Measurements from ENCODE around the gene MCMBP.
"Not testable (repeated sequence)": the region's sequence is repeated elsewhere in the genome, so short reads cannot be mapped to it uniquely, and the experiment has no call there.

Gene MCMBP

GRCh38 chr10:119796039-119796438 is 76.6 kb downstream of the MCMBP start:
- Mint-ChIP-seq H3K4me3 (no peak overlapping the region), H3K9me3 (no peaks in the 10 kb centered on the region), H3K27ac (no peak overlapping the region), H3K4me1 (ENCODE audit: low read depth) (no peaks in the 10 kb centered on the region), H3K27me3 (no peaks in the 10 kb centered on the region), H3K36me3 (ENCODE audit: low read depth) (peaks cover 37% of the 10 kb centered on the region)

GRCh38 chr10:119795101-119795500 is 77.5 kb downstream of the MCMBP start:
- H3K27me3 Mint-ChIP-seq; H3K4me3 Mint-ChIP-seq; H3K27ac Mint-ChIP-seq; H3K4me1 Mint-ChIP-seq (ENCODE audit: low read depth); H3K9me3 Mint-ChIP-seq: not testable (repeated sequence)
- H3K36me3 Mint-ChIP-seq (ENCODE audit: low read depth): peaks cover 34% of the 10 kb centered on the region

DNA sequence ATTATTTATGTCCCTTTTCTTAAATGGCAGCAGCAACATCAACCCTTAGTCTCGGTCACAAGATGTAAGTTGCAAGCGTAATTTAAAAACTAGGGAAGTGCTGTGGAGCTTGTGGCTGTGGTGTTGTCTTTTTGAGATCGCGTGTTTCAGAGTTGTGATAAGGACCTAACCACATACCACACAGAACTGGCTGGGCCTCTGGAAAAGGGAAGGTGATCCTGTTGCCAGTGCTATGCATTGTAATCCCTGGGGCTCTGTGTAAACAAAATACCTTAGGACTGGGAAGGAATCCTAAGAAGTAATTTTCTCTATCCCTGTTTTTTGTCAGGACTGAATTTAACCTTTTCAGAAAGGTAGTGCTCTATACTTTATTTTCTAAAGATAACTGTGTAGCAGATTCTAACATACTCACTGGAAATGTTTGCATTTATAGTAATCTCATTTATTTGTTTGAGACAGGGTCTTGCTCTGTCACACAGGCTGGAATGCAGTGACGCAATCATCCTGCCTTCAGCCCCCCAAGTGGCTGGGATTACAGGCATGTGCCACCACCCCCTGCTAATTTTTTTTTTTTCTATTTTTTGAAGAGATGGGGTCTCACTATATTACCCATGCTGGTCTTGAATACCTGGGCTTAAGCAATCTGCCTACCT is 86.4 kb downstream of the MCMBP start:
- Mint-ChIP-seq H3K27me3 (no peaks in the 10 kb centered on the region), H3K36me3 (ENCODE audit: low read depth) (peaks cover 17% of the 10 kb centered on the region), H3K9me3 (no peaks in the 10 kb centered on the region), H3K27ac (no peak overlapping the region), H3K4me1 (ENCODE audit: low read depth) (peaks cover 27% of the 10 kb centered on the region), H3K4me3 (no peak overlapping the region)

DNA sequence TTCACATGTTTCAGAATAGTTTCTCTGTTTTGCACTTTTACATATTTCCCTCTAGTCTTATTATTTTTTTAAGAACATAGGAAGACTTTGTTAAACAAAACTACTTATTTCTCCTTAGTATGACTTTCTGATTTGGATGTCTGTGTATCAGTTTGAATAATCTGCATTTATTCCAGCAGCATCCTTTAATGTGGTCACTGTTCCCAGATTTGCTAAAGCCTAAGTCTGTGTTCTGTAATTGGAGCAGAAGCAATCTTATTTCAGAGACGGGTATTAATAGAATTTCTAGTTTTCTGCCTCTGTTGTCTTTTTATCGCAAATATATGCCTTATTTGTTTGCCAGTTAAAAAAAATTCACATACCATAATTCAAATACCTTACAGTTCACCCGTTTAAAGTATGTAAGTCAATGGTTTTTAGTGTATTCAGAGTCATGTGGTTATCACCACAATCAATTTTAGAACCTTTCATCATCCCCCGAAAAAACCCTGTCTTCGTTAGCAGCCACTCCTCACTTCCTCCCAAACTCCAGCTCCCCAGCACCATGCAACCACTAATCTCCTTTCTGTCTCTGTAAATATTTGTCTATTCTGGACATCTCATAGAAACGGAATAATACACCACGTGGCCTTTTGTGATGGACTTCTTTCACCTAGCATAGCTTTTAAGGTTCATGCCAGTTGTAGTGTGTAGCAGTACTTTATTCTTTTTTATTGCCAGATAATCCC is 88.1 kb downstream of the MCMBP start:
- peak overlapping the region; percentile 32 for H3K4me3 Mint-ChIP-seq
- no peaks in the 10 kb centered on the region for H3K9me3 Mint-ChIP-seq
- peaks cover 20% of the 10 kb centered on the region for H3K36me3 Mint-ChIP-seq (ENCODE audit: low read depth)
- no peaks in the 10 kb centered on the region for H3K27me3 Mint-ChIP-seq
- H3K27ac Mint-ChIP-seq: peak overlapping the region; percentile 1
- peaks cover 27% of the 10 kb centered on the region for H3K4me1 Mint-ChIP-seq (ENCODE audit: low read depth)

GRCh38 chr10:119783665-119784027 is 89.0 kb downstream of the MCMBP start:
- no peaks in the 10 kb centered on the region for H3K9me3 Mint-ChIP-seq
- no peak overlapping the region for H3K27ac Mint-ChIP-seq
- H3K36me3 Mint-ChIP-seq (ENCODE audit: low read depth): peaks cover 24% of the 10 kb centered on the region
- peaks cover 31% of the 10 kb centered on the region for H3K4me1 Mint-ChIP-seq (ENCODE audit: low read depth)
- peak overlapping the region; percentile 39 for H3K4me3 Mint-ChIP-seq
- H3K27me3 Mint-ChIP-seq: no peaks in the 10 kb centered on the region

DNA sequence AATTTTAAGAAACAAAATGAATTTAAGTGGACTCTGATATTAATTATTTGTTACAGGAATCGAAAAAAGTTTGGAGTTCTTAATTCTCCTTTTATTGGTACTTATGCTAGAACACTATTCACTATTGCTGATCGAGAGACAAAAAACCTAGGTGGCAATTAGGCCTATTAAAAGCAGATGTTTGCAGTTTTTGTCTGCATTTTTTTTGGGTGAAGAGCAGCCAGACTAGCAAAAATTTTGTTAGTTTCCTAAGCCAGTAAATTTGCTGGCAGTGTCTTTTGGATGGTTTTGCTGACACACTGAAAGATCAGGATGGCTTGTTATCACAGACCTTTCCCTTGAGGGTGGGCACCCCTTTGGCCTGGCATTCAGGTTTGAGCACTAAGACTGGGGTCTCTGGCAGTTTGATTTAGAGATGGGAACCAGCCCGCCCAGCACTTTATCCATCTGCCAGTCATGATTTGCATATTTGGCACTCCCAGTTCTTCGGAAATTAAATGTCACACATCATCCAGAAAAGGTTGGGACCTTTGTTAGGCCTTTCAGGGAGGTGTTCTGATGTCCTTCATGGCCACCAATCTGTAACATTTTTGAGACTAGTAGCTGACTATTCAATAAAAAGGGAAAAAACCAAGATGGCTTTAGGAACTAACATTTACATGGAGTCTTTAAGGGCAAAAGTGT is 89.5 kb downstream of the MCMBP start:
- peaks cover 22% of the 10 kb centered on the region for H3K36me3 Mint-ChIP-seq (ENCODE audit: low read depth)
- no peak overlapping the region for H3K27ac Mint-ChIP-seq
- no peak overlapping the region for H3K4me3 Mint-ChIP-seq
- H3K27me3 Mint-ChIP-seq: no peaks in the 10 kb centered on the region
- no peaks in the 10 kb centered on the region for H3K9me3 Mint-ChIP-seq
- peaks cover 32% of the 10 kb centered on the region for H3K4me1 Mint-ChIP-seq (ENCODE audit: low read depth)

DNA sequence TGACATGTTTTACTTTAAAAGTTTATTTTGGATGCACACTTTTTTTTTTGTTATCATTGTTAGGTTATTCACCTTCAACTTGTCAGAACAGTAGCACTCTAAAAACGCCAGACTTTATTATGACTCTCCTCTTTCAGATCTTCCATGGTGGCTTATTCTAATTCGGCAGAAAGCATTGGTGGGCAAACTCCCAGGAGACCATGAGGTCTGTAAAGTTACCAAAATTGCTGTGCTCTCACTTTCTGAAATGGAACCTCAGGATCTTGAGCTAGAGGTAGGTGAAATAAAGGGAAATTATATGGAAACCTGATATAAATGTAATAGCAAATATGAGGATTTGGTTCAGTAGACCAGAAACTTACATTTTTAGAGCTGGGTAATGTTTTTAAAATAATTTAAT is 91.1 kb downstream of the MCMBP start:
- Mint-ChIP-seq H3K4me1 (ENCODE audit: low read depth) (peaks cover 32% of the 10 kb centered on the region), H3K36me3 (ENCODE audit: low read depth) (peaks cover 12% of the 10 kb centered on the region), H3K9me3 (no peaks in the 10 kb centered on the region), H3K27ac (no peak overlapping the region), H3K27me3 (no peaks in the 10 kb centered on the region), H3K4me3 (no peak overlapping the region)

GRCh38 chr10:119780879-119781480 is 91.7 kb downstream of the MCMBP start:
- peaks cover 32% of the 10 kb centered on the region for H3K4me1 Mint-ChIP-seq (ENCODE audit: low read depth)
- no peak overlapping the region for H3K27ac Mint-ChIP-seq
- peaks cover 12% of the 10 kb centered on the region for H3K36me3 Mint-ChIP-seq (ENCODE audit: low read depth)
- no peaks in the 10 kb centered on the region for H3K9me3 Mint-ChIP-seq
- no peaks in the 10 kb centered on the region for H3K27me3 Mint-ChIP-seq
- no peak overlapping the region for H3K4me3 Mint-ChIP-seq
